HUES64 (cell line): ENCODE results near the gene PDX1.

ENCODE experiments used
- H3K27ac ChIP-seq: 2 replicates; pipeline ENCODE4 v1.7.0; 2013; ENCODE audit warnings: low read depth, low read length, inconsistent platforms
- H3K27me3 ChIP-seq: 2 replicates; pipeline ENCODE4 v1.6.1; 2013; ENCODE audit warnings: mild to moderate bottlenecking, low read length; ENCODE audit not compliant: insufficient read depth
- H3K36me3 ChIP-seq: 2 replicates; pipeline ENCODE4 v1.6.1; 2013; ENCODE audit warnings: mild to moderate bottlenecking, low read length; ENCODE audit not compliant: insufficient read depth
- H3K4me1 ChIP-seq: 2 replicates; pipeline ENCODE4 v1.6.1; 2013; ENCODE audit warnings: mild to moderate bottlenecking, low read length, moderate library complexity; ENCODE audit not compliant: insufficient read depth
- H3K4me3 ChIP-seq: 2 replicates; pipeline ENCODE4 v1.5.1; 2013; ENCODE audit warnings: mild to moderate bottlenecking, low read length, moderate library complexity
- H3K9ac ChIP-seq: 2 replicates; pipeline ENCODE4 v1.6.1; 2013; ENCODE audit warnings: mild to moderate bottlenecking, low read depth, low read length
- H3K9me3 ChIP-seq: 2 replicates; pipeline ENCODE4 v1.6.1; 2013; ENCODE audit warnings: low read depth, low read length; ENCODE audit not compliant: insufficient read depth
- WGBS: fragments of 150-250, 120-280 bp; methylation state at CpG from one replicate; pipeline ENCODE4 v1.1.7; 2013; ENCODE audit warnings: missing lambda C conversion rate; 5-methylcytosine and 5-hydroxymethylcytosine counted together

The PDX1 gene

GRCh38 chr13:27924529-27925141, 4.8 kb downstream of the PDX1 start:
- Histone ChIP-seq H3K9ac (no peak overlapping the region), H3K27me3 (peaks cover 100% of the 10 kb centered on the region), H3K4me1 (peaks cover 3% of the 10 kb centered on the region; the same call in 1 of the 2 replicates), H3K27ac (no peak overlapping the region), H3K9me3 (no peaks in the 10 kb centered on the region), H3K4me3 (no peak overlapping the region), H3K36me3 (no peaks in the 10 kb centered on the region)
- WGBS: 2% methylated on average over 45 of the region's 46 CpGs

- Histone ChIP-seq H3K27ac (no peak overlapping the region), H3K9ac (no peak overlapping the region), H3K36me3 (no peaks in the 10 kb centered on the region), H3K9me3 (no peaks in the 10 kb centered on the region), H3K27me3 (peaks cover 100% of the 10 kb centered on the region), H3K4me1 (peaks cover 3% of the 10 kb centered on the region; the same call in 1 of the 2 replicates), H3K4me3 (no peak overlapping the region)
- WGBS: 32% methylated on average over 9 of the region's 9 CpGs
These were observed 5.6 kb downstream of the PDX1 start for GRCh38 chr13:27925220-27925991.

GRCh38 chr13:27926644-27927434, 7.0 kb downstream of the PDX1 start:
- Histone ChIP-seq H3K9ac (no peak overlapping the region), H3K4me1 (no peaks in the 10 kb centered on the region), H3K27ac (no peak overlapping the region), H3K27me3 (peaks cover 100% of the 10 kb centered on the region), H3K9me3 (no peaks in the 10 kb centered on the region), H3K36me3 (no peaks in the 10 kb centered on the region), H3K4me3 (no peak overlapping the region)
- WGBS: 7% methylated on average over 35 of the region's 35 CpGs

- H3K4me3 ChIP-seq: no peak overlapping the region
- H3K4me1 ChIP-seq: no peaks in the 10 kb centered on the region
- peaks cover 100% of the 10 kb centered on the region for H3K27me3 ChIP-seq
- WGBS: 6% methylated on average over 53 of the region's 53 CpGs
- H3K36me3 ChIP-seq: no peaks in the 10 kb centered on the region
- no peak overlapping the region for H3K27ac ChIP-seq
- H3K9me3 ChIP-seq: no peaks in the 10 kb centered on the region
- no peak overlapping the region for H3K9ac ChIP-seq
These were observed 7.9 kb downstream of the PDX1 start for GRCh38 chr13:27927444-27928352.

- peaks cover 100% of the 10 kb centered on the region for H3K27me3 ChIP-seq
- no peaks in the 10 kb centered on the region for H3K36me3 ChIP-seq
- no peaks in the 10 kb centered on the region for H3K9me3 ChIP-seq
- no peaks in the 10 kb centered on the region for H3K4me1 ChIP-seq
- no peak overlapping the region for H3K9ac ChIP-seq
- no peak overlapping the region for H3K27ac ChIP-seq
- WGBS: 7% methylated on average over 26 of the region's 26 CpGs
- H3K4me3 ChIP-seq: no peak overlapping the region
These were observed 8.6 kb downstream of the PDX1 start for GRCh38 chr13:27928353-27928804.

- no peak overlapping the region for H3K9ac ChIP-seq
- no peaks in the 10 kb centered on the region for H3K9me3 ChIP-seq
- WGBS: 9% methylated on average over 47 of the region's 48 CpGs
- peaks cover 100% of the 10 kb centered on the region for H3K27me3 ChIP-seq
- H3K4me3 ChIP-seq: no peak overlapping the region
- no peak overlapping the region for H3K27ac ChIP-seq
- no peaks in the 10 kb centered on the region for H3K4me1 ChIP-seq
- no peaks in the 10 kb centered on the region for H3K36me3 ChIP-seq
These were observed 9.3 kb downstream of the PDX1 start for GRCh38 chr13:27928805-27929753.

- Histone ChIP-seq H3K4me1 (no peaks in the 10 kb centered on the region), H3K4me3 (no peak overlapping the region), H3K9me3 (no peaks in the 10 kb centered on the region), H3K9ac (no peak overlapping the region), H3K27ac (no peak overlapping the region), H3K27me3 (peaks cover 93% of the 10 kb centered on the region), H3K36me3 (no peaks in the 10 kb centered on the region)
These were observed 10.1 kb downstream of the PDX1 start for GRCh38 chr13:27929868-27930267.

- Histone ChIP-seq H3K4me1 (no peaks in the 10 kb centered on the region), H3K36me3 (no peaks in the 10 kb centered on the region), H3K9me3 (no peaks in the 10 kb centered on the region), H3K27ac (no peak overlapping the region), H3K9ac (no peak overlapping the region), H3K27me3 (peaks cover 70% of the 10 kb centered on the region), H3K4me3 (no peak overlapping the region)
- WGBS: 86% methylated on average over 1 of the region's 1 CpG
These were observed 13.3 kb downstream of the PDX1 start for GRCh38 chr13:27933118-27933517.

GRCh38 chr13:27933580-27934328, 14.0 kb downstream of the PDX1 start:
- 57% methylated on average over 2 of the region's 2 CpGs for WGBS

More at GRCh38 chr13:27933580-27934328, 14.0 kb downstream of the PDX1 start:
- Histone ChIP-seq H3K4me3 (no peak overlapping the region), H3K9me3 (no peaks in the 10 kb centered on the region), H3K9ac (no peak overlapping the region), H3K27me3 (peaks cover 69% of the 10 kb centered on the region), H3K27ac (no peak overlapping the region), H3K36me3 (no peaks in the 10 kb centered on the region), H3K4me1 (no peaks in the 10 kb centered on the region)
